Measurements from ENCODE around the gene PYROXD2.

The PYROXD2 gene

GRCh38 chr10:98433881-98434732 lies 19.1 kb upstream of the PYROXD2 start:
- DNase-seq, result no peak

- no peak for DNase-seq
These were observed 18.4 kb upstream of the PYROXD2 start for GRCh38 chr10:98433371-98433770.

DNA sequence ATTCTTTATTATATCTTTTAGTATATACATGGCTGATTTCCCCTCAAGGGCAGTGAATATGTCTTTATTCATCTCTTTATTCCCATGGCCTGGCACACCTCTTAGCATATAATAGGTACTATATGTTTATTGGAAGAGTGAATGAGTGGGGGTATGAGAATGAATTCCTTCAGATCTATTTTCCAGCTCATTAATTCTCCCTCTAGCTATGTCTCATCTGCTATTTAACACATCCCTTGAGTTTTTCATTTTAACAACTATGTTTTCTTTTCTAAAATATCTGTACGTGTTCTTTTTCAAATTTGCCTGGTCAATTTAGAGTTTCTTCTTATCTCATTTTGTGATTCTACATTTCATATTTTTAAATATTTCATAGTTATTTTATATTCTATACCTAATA lies 17.3 kb upstream of the PYROXD2 start:
- DNase-seq, result no peak

DNA sequence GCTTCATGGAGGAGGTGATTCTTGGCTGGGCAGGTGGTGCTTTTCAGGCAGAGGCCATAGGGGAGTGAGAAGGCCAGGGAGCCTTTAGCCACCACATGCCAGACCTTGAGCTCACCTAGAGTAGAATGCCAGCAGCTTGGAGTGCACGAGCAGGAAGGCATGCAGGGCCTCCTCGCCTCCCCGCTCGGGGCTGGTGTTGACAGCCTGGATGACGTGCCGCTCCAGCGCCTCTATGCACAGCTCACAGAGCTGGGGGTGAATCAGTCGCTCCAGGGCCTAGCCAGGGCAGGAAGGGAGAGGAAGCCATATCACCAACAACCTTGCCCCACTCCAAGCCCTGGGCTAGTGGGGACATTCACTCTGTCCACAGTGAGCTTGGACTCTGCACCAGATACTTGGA lies 16.0 kb upstream of the PYROXD2 start:
- no peak for DNase-seq

GRCh38 chr10:98430427-98430826 lies 15.4 kb upstream of the PYROXD2 start:
- DNase-seq, result no peak

GRCh38 chr10:98429320-98430072 lies 14.5 kb upstream of the PYROXD2 start:
- no peak for DNase-seq

DNA sequence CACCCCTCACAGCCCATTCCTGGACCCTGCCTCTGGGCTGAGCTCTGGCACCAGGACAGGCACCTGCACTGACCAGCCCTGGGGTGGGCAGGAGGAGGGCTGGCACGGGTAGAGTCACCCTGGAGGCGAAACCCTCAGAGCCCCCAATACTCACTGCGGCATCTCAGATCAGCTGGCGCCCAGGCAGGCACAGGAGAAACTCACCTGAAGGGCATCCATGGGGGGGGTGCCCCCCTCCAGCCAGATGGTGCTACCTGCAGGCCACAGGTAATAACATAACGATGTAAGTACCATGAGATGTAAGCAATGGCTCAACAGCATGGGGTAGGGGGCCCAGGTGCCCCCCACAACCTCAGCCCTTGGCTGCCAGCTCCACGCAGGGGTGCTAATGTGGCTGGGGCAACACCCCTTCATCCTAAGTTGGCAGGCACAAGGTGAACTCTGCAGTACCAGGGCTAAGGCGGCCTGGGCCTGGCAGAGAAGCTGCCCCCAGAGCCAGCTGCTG lies 12.1 kb upstream of the PYROXD2 start:
- no peak for DNase-seq

DNA sequence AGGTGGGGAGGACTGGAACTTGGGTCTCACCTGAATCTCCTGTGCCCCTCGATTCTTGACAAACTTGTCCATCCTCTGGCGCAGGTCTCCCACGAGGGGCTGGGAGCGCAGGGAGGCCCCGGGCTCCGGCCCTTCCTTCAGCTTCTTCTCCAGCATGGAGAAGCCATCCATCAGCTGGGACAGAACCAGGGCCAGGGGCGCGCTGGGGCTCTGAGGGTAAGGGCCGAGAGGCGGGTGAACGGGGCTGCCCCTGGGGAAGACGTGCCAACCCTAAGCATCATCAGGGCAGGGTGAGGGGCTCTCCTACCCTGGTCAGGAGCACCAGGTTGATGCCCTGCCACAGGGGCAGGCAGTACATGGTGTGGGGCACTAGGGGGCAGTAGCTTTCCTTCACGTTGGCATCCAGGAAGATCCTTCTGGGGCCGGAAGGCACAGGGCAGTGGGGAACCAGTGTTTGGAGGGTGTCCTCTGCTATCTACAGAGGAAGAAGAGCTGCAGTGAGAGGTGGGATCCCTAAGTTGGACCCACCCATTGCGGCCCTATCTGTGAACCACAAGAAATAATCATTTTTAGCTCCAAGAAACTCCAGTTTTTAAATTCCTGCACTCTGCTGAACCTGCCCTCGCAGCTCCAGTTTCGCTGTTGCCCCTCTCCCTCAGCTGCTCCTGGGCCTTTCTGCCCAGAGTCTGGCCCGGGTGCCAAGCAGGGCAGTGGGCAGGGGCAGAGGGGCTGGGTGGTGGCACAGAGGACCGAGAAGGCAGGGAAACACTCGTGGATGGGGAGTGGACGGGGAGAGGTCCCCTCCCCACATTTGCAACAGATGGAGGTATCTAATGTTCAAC lies 10.8 kb upstream of the PYROXD2 start:
- DNase-seq, result no peak

- no peak for DNase-seq
These were observed 9.6 kb upstream of the PYROXD2 start for GRCh38 chr10:98424295-98425254.

GRCh38 chr10:98423691-98424120 lies 8.7 kb upstream of the PYROXD2 start:
- DNase-seq, result no peak

- DNase-seq, result no peak
These were observed 7.2 kb upstream of the PYROXD2 start for GRCh38 chr10:98422182-98422581.

- DNase-seq, result no peak
These were observed 5.8 kb upstream of the PYROXD2 start for GRCh38 chr10:98420786-98421185.

- DNase-seq, result no peak
These were observed 4.7 kb upstream of the PYROXD2 start for GRCh38 chr10:98419469-98420261.

GRCh38 chr10:98418665-98419468 lies 3.9 kb upstream of the PYROXD2 start:
- no peak for DNase-seq

- no peak for DNase-seq
These were observed 3.1 kb upstream of the PYROXD2 start for GRCh38 chr10:98417973-98418664.

GRCh38 chr10:98417481-98417959 lies 2.5 kb upstream of the PYROXD2 start:
- DNase-seq, result no peak

DNA sequence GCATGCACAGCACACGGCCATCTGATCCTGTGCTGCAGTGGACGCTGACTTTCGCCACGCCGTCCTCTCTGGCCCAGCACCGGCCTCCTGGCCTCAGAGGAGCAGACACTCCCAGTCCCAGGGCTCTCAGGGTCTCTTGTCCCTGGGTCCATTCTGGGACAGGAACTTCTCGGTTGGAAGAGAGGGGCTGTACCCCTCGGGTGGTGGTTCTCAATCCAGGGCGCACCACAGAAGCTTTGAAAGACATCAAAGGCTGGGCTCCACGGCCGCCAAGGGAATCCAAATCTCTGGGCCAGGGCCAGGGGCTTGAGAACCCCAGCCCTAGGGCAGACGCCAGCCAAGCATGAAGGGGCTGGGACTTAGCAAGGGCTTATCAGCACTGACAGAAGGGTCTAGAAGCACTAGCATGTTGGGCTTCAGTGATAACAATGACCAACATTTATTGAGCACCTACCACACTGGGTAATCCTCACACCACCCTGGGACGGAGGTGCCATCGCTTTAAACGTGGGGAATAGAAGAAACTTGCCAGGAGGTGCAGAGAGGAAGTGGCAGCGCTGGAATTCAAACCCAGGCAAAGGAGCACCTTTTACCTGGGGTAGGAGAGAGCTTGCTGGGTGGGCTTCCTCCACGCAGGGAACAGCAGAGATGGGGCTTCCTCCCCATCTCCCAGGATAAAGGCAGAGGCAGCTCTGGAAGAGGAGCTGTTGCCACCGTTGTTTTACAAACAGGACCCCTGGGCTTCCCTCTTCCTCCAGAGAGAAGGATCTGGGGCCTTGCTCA lies 1.8 kb upstream of the PYROXD2 start:
- DNase-seq, result no peak

GRCh38 chr10:98415731-98416119 lies 743 bp upstream of the PYROXD2 start:
- DNase-seq, result peak; percentile 55

DNA sequence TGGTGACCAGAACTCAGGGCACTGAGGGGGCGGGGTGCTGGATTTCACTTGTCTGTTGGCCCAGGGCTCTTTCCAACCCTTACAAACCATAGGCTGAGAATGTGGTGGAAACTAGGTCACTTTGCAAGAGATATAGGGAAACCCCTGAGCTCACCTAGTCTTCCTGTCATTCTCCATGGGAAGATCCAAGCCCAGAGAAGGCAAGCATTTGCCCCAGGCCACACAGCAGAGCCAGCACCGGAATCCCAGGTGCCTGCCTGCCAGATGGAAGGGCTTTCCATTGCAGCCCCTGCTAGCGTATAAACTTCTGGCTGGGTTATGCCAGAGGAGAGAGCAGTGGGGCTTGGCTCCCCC lies 427 bp downstream of the PYROXD2 start:
- no peak for DNase-seq
